Neutrophil (primary cell): Measurements from ENCODE around the gene OIT3.

ENCODE experiments used
- H3K27ac ChIP-seq: fragments of 200-600 bp; sonication (generic); 2 replicates; pipeline ENCODE4 v1.5.1; 2016; ENCODE audit warnings: mild to moderate bottlenecking, moderate library complexity
- H3K27me3 ChIP-seq: fragments of 200-600 bp; sonication (generic); 2 replicates; pipeline ENCODE4 v1.6.0; 2016; ENCODE audit warnings: mild to moderate bottlenecking
- H3K36me3 ChIP-seq: fragments of 200-600 bp; sonication (generic); 2 replicates; pipeline ENCODE4 v1.5.1; 2017
- H3K4me1 ChIP-seq, 2 experiments: fragments of 200-600 bp in 1 of 2; sonication (generic) in 1 of 2; 1 replicate in 1 of 2; 2 replicates in 1 of 2; pipeline versions ENCODE4 v1.5.1 to v1.6.1; 2013 to 2016; ENCODE audit warnings: low read depth in 1 of 2, low read length in 1 of 2, mild to moderate bottlenecking in 1 of 2, moderate library complexity in 1 of 2; ENCODE audit not compliant: control insufficient read depth in 1 of 2, insufficient read depth in 1 of 2
- H3K4me3 ChIP-seq, 2 experiments: fragments of 200-600 bp in 1 of 2; sonication (generic) in 1 of 2; 1 replicate in 1 of 2; 2 replicates in 1 of 2; pipeline ENCODE4 v1.5.1; 2013 to 2016; ENCODE audit warnings: low read depth in 1 of 2, low read length in 1 of 2, mild to moderate bottlenecking in 1 of 2, moderate library complexity in 1 of 2
- H3K9me3 ChIP-seq: fragments of 200-600 bp; sonication (generic); 2 replicates; pipeline ENCODE4 v1.5.1; 2016
- CTCF ChIP-seq: fragments of 200-600 bp; sonication (generic); IDR thresholded peaks from 2 replicates; pipeline ENCODE4 v1.5.1; 2016; ENCODE audit warnings: antibody characterized with exemption

OIT3 gene

GRCh38 chr10:72924351-72924750 is 30.8 kb downstream of the OIT3 start:
- Histone ChIP-seq H3K36me3 (no peaks in the 10 kb centered on the region), H3K9me3 (no peaks in the 10 kb centered on the region), H3K4me3 (no peak overlapping the region), H3K27me3 (no peaks in the 10 kb centered on the region), H3K4me1 (no peaks in the 10 kb centered on the region), H3K27ac (no peak overlapping the region)
- no peak for TF ChIP-seq CTCF

- H3K27ac ChIP-seq = no peak overlapping the region
- no peaks in the 10 kb centered on the region for H3K9me3 ChIP-seq
- H3K4me1 ChIP-seq = no peaks in the 10 kb centered on the region
- H3K36me3 ChIP-seq = no peaks in the 10 kb centered on the region
- TF ChIP-seq CTCF = no peak
- no peaks in the 10 kb centered on the region for H3K27me3 ChIP-seq
- H3K4me3 ChIP-seq = no peak overlapping the region
Observed at GRCh38 chr10:72925951-72926465, 32.5 kb downstream of the OIT3 start.

- H3K27ac ChIP-seq = no peak overlapping the region
- no peaks in the 10 kb centered on the region for H3K36me3 ChIP-seq
- no peaks in the 10 kb centered on the region for H3K4me1 ChIP-seq
- no peaks in the 10 kb centered on the region for H3K27me3 ChIP-seq
- TF ChIP-seq CTCF = no peak
- no peak overlapping the region for H3K4me3 ChIP-seq
- no peaks in the 10 kb centered on the region for H3K9me3 ChIP-seq
Observed at GRCh38 chr10:72927485-72927884, 33.9 kb downstream of the OIT3 start.

GRCh38 chr10:72928798-72929197 is 35.3 kb downstream of the OIT3 start:
- no peak for TF ChIP-seq CTCF
- Histone ChIP-seq H3K4me1 (no peaks in the 10 kb centered on the region), H3K27ac (no peak overlapping the region), H3K9me3 (no peaks in the 10 kb centered on the region), H3K4me3 (no peak overlapping the region), H3K27me3 (no peaks in the 10 kb centered on the region), H3K36me3 (no peaks in the 10 kb centered on the region)

GRCh38 chr10:72930276-72930675 is 36.7 kb downstream of the OIT3 start:
- Histone ChIP-seq H3K27ac (no peak overlapping the region), H3K4me3 (no peak overlapping the region), H3K9me3 (no peaks in the 10 kb centered on the region), H3K27me3 (no peaks in the 10 kb centered on the region), H3K36me3 (no peaks in the 10 kb centered on the region), H3K4me1 (no peaks in the 10 kb centered on the region)
- TF ChIP-seq CTCF = no peak
